ENCODE measurements around the gene SUFU.
"Not testable (repeated sequence)": the region's sequence is repeated elsewhere in the genome, so short reads cannot be mapped to it uniquely, and the experiment has no call there.

The SUFU gene

DNA sequence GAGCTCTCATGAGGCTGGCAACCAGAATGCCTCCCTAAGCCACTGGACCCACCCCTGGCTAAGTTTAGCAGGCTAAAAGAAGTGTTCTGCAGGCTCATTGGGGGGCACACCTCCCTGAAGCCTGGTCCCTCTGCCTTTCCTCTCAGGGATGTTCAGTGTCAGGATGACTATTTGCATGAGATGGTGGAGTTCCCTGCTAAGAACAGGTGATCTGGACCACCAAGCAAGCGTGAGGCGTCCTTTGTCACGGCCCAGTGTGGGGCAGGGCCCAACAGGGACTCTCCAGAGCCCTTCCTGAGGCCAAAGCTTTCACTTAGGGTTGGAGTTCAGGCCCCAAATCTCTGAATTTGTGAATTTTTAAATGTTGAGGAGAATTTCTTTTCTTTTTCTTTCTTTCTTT, 12.0 kb downstream of the SUFU start:
- no peak for DNase-seq

DNA sequence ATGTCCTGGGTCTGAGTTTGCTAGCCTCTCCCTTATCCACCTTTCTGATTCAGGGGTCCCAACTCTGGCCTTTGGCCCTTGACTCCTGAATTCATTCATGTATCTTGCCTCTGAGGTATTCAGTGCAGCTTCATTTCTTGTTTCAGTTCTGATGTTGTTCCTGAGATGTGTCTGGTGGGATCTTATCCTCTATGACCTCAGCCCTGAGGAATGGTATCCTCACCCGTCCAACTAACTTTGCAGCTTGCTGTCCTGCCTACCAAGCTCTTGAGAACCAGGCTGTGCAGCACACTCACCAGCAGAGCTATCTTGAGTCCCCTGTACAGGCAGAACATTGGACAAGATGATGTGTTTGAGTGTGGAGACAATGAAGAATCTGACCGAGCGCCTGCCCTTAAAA, 13.8 kb downstream of the SUFU start:
- no peak for DNase-seq

DNA sequence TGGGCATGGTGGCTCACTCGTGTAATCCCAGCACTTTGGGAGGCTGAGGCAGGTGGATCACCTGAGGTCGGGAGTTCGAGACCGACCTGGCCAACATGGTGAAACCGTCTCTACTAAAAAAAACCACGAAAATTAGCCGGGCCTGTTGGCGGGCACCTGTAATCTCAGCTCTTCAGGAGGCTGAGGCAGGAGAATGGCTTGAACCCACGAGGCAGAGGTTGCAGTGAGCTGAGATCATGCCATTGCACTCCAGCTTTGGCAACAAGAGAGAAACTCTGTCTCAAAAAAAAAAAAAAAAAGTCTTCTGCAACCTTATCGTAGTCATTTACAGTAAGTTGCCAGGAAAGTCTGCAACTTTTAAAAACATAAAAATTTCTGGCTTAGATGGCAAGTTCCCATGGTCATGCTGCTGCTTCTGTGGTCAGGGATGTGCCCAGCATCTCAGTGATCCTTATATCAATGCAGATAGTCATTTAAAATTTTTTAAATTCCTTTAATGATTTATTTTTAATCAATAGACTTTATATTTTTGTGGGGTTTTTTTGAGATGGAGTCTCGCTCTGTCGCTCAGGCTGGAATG, 15.6 kb downstream of the SUFU start:
- DNase-seq, result no peak

DNA sequence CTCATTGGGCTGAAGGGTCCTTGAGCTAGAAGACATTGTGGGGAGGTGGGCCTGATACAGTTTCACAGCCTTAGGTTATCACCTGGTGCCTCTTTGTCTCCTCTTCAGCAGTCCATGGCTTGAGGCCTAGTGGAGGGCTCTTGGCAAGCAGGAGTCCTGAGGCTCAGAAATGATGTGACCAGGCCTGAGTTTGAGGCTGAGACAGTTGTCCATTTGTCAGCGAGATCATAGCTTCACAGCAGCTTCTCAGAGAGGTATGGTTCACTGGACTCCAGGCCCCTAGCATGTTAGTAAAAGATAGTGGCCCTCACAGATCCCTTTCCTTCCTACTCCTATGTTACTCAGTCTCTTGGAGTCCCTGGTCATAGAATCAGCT, 19.1 kb downstream of the SUFU start:
- DNase-seq, result no peak

DNA sequence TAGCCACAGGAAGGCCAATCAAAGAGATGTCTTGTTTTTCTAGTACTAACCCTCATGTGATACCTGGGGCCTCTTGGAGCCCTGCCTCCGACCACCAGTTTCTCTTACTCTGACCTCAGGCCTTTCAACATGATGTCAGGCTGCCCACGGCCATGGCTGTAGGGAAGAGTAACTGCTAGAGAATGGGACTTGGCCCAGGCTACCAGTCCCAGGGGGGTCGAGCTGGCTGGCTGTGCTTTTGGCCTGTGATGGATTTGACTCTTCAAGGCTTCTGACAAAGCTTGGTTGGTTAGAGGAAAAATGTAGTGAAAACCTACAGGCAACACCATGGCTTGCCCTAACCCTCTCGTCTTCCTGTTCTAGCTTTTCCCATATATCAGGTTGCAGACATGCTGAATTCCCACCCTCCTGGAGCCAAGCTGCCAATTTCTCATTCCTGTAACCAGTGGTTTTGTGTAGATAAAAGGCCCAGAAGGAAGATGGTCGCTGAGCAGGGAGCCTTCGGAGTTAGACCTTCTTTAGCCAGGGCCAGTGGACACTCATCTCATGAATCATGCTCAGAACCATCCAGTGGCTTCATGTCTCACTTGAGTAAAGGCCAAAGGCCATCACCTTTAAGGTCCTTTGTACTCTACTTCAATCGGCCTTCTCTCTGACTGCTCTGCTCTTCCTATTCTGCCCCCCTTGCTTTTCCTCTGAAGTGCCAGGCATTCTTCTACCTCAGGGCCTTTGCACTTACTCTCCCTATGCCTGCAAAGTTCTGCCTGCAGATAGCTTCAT, 19.7 kb downstream of the SUFU start:
- no peak for DNase-seq

DNA sequence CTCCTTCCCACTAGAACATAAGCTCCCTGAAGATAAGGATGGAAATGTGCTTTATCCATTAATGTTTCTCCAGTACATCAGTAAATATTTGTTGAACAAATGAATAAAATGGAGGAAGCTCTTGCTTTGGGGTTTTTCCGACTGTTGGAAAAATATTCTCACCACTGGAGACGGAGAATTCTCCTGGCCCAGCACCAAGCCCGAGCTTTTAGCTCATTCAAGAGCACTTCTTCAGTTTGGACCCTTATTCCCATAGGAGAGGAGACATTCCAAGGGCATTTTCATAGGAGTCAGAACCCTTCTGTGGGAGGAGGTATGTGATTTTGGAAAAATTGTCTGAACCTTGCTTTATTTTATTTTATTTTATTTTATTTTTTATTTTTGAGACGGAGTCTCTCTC, 21.0 kb downstream of the SUFU start:
- DNase-seq, result no peak

DNA sequence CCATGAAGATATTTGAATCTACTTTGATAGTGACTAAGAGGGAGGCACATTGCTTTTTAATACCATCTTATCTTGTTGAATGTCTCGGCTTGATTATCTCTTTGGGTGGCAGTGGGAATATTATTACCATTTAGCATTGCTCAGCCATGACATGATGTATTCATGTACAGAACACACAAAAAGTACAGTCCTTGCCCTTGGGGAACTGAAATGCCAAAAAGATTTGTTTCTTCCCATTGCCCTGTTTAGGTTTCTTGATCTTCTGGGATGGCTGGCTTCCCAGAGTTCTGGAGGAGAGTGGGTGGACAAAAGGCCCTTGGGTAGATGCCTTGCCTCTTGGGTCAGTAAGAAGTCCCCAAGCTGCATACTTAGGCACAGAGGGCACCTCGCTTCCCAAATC, 23.8 kb downstream of the SUFU start:
- DNase-seq, result no peak

DNA sequence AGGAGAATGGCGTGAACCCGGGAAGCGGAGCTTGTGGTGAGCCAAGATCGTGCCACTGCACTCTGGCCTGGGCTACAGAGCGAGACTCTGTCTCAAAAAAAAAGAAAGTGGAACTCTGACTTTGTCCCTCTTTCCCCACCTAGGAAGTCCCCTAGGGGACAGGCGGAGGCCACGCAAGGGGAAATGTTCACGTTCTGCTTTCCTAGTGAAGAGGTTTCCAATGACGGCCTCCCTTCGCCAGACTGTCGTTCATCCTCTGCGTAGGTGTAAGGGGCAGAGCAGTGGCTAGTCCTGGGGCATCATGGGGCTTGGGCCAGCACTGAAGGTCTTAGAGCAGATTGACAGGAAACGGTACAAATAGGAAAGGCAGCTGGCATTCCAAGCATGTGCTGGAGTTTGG, 30.6 kb downstream of the SUFU start:
- DNase-seq, result no peak

DNA sequence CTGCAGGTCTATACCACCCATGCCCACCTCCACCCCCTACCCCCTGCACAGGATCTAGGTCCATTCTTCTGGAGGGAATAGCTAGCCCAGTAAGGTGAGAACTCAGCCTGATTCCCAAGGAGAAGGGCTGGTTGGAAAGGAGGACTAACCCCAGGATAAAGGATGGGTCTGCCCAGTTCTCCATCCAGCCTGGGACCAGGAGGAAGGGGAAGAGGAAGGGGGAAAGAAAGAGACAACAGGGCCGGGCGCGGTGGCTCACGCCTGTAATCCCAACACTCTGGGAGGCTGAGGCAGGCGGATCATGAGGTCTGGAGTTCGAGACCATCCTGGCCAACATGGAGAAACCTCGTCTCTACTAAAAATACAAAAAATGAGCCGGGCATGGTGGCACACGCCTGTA, 31.2 kb downstream of the SUFU start:
- DNase-seq, result not testable (repeated sequence)

DNA sequence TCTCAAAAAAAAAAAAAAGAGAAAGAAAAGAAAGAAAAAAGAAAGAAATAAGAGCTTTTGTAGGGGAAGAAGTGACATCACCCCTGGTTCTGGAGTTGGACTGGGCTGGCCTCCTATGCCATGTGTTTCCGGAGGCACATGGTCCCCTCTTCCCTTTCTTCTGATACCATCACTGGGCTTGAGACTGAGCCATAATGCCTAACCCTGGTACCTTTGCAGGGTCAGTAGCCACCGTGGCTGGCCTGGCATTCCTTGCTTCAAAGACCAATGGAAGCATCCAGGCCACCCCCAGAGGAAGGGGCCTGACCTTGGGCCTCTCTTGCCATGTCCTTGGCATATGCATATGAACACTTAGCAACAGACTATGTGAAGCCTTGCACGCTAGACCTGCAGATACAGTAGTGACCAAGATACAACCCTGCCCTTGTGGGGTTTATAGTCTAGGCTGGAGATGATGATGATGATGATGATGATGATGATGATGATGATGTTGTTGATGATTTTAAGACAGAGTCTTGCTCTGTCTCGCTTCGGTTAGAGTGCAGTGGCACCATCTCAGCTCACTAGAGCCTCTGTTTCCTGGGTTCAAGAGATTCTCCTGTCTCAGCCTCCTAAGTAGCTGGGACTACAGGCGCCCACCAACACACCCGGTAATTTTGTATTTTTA, 31.8 kb downstream of the SUFU start:
- DNase-seq, result no peak

DNA sequence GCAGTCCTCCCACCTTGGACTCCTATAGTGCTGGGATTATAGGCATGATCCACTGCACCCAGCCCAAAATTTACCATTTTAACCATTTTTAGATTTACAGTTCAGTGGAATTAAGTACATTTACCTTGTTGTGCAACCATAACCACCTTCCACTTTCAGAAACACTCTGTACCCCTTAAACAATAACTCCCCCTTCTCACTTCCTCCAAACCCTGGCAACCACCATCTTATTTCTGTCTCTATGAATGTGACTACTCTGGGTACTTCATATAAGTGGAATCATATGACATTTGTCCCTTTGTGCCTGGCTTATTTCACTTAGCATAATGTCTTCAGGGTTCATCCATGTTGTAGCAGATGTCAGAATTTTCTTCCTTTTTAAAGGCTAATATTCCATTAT, 33.6 kb downstream of the SUFU start:
- no peak for DNase-seq

DNA sequence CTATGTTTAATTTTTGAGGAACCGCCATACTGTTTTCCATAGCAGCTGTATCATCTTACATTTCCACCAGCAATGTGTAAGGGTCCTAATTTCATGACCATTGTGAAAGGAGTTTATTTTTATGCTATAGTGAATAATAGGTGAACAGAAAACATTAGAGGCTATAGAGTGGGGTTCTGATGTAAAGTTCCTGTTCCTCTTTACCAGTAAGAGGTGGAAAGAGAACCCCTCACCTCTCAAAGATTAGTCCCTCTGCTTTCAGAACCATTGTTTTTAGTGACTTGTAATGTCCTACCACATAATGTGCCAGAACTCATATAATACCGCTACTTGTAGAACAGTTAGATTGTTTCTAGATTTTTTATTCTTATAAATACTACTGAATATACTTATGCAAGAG, 34.2 kb downstream of the SUFU start:
- no peak for DNase-seq

DNA sequence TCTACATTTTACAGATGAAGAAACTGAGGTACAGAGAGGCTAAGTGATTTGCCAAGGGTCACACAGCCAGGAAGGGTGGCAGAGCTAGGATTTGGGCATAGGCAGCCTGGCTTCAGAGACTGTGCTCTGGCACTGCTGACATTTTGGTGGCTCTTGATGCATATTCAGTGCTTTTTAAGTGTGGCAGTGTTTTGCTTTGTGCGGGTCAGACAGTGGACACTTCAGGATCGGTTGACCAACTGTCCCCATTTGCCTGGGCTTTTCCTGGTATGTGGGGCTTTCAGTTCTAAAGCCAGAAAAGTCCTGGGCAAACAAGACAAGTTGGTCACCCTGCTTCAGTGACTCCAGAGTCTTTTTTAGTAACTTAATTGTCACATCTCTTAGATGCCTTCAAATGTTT, 35.0 kb downstream of the SUFU start:
- DNase-seq, result no peak

DNA sequence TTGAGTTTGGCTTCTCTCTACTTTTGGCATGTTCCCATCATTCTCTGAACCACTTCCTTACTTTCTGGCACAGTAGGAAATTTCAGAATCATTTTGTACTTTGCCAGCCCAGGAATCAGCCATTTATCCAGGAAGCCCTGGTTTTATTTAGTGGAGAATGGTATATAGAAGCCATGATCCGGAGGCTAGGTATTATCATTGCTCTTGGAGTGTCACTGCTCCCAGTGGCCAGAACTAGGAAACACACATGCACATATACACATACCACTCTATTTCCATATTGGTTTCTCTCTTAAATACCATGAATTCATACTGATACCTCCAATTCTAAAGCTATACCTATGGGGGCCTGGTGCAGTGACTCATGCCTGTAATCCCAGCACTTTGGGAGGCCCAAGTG, 36.3 kb downstream of the SUFU start:
- DNase-seq, result no peak

DNA sequence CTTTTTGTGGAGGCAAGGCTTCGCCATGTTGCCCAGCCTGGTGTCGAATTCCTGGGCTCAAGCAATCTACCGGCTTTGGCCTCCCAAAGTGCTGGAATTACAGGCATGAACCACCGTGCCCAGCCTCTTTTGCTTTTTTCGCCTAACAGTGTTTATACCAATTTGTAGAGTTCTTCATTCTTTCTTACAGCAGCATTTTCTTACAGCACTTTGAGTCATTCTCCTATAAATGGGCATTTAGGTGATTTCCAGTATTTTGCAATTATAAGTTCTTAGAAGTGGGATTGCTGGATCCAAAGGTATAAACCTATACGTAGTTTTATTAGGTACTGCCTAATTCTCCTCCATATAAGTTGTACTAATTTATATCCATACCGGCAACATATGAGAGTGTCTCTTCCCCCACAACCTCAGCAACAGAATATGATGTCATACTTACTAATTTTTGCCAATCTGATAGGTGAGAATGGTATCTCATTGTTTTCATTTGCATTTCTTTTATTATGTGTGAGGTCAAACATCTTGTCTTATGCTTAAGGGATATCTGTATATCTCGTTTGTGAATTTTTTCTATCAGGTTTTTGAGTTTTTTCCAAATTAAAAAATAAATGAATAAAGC, 39.1 kb downstream of the SUFU start:
- DNase-seq, result no peak

DNA sequence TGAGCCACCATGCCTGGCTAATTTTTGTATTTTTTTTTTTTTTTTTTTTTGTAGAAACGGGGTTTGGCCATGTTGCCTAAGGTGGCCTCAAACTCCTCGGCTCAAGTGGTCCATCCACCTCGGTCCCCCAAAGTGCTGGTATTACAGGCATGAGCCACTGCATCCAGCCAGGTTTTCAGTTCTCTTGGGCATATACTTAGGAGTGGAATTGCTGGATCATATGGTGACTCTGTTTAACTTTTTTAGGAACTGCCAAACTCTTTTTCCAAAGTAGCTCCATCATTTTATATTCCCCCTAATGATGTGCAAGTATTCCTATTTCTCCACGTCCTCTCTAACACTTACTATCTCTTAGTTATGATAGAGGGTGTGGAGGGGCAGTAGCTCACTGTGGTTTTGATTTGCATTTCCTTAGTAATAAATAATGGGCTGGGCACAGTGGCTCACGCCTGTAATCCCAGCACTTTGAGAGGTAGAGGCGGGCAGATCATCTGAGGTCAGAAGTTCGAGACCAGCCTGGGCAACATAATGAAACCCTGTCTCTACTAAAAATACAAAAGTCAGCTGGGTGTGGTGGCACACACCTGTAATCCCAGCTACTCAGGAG, 41.6 kb downstream of the SUFU start:
- DNase-seq, result no peak

DNA sequence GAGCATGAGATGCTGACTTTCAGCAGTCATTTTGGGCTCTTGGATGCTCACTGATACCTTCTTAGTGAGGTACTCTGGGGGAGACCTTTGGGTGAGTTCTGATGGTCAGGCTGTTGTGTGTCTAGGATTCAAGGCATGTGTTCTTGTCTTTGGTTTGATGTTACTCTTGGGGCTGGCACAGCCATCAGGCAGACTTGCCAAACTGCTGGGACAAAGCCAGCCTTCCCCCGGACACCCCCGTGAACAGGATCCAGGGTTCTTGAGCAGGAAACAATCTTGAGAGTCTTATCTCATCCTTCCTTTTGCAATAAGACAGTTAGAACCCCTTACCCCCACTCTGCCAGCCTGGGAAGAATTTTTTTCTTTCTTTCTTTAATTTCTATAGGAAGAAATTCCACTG, 42.2 kb downstream of the SUFU start:
- no peak for DNase-seq

DNA sequence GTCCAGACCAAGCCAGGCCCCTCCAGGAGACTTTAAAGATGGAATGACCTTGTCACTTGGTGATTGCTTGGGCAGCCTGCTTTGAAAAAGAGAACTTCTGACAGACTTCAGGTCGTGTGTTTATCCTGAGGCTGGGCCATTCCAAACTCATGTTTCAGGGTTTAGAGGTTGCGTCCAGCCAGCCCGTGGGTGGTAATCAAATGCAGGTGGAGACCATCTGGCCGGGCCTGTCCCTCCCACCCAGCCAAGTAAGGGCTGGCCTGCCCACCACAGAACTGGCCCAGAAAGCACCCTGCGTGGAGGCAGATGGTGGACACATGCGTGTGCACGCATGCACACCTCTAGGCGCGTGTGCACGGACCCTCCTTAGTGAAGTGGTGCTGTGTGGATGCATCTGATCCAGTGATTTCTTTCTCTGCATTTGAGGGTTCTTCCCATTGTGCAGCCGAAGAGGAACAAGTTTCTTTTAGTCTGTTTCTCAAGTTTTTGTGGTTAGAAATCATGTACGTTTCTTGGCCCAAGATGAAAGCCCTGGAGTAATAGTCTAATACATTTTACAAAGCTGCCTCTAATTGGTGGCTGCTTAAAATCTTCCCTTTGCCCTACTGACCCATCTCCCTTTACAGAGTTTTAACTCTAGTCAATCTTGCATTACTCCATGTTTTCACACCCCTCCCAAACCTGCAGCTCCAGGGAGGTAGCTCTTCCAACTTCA, 43.0 kb downstream of the SUFU start:
- no peak for DNase-seq

DNA sequence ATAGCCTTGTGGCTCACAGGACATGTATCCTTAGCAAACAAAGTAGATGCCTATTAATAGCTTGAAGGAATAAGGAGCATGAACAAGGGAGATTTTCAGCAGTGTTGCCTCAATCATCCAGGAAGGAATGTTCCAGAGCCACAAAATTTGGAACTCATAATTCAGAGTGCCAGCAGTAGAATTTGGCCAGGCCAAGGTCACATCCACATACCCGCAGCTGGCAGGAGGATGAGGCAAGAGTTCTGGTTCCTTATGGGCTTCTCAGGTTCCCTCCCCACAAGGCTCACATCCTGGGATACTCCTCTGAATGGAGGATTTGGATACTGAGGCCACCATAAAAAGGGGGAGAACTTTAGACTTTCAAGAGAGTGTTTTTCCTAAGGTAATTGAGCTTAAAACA, 45.8 kb downstream of the SUFU start:
- DNase-seq, result no peak

DNA sequence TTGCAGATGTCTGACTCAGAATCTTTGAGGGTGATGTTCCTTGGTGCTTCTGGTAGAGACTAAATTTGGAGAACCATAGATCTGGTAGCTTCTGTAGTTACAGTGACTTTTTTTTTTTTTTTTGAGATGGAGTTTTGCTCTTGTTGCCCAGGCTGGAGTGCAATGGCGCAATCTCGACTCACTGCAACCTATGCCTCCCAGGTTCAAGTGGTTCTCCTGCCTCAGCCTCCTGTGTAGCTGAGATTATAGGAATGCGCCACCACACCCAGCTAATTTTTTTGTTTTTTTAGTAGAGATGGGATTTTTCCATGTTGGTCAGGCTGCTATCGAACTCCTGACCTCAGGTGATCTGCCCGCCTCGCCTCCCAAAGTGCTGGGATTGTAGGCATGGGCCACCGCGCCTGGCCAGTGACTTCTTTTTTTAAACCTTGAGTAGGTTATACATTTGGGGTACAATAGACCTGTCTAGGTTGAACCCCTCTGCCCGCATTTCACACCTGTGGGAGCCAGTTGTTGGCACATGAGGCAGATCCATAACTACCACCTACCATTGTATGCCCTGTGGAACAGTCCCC, 47.0 kb downstream of the SUFU start:
- no peak for DNase-seq

DNA sequence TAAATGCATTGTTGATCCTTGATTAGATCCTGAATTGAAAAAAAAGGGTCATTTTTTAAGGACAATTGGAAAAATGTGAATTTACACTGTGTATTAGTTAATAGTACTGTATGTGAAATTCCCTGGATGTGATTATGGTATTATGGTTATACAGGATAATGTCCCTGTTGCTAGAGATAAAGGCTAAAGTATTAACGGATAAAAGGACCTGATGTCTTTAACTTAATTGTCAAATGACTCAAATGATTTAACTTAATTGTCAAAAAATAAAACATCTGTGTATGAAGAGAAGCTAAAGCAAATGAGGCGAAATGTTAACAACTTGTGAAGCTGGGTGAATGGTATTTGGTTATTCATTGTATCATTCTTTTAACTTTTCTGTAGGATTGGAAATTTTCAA, 48.8 kb downstream of the SUFU start:
- DNase-seq, result no peak

DNA sequence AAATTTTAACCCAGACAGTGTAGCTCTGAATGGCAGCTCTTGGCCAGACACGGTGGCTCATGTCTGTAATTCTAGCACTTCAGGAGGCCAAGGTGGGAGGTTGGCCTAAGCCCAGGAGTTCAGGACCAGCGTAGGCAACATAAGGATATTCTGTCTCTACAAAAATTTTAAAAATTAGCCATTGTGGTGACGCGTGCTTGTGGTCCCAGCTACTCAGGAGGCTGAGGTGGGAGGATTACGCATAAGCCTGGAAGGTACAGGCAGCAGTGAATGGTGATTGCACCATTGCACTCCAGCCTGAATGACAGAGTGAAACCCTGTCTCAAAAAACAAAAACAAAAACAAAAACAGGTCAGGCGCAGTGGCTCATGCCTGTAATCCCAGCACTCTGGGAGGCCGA, 50.0 kb downstream of the SUFU start:
- no peak for DNase-seq

DNA sequence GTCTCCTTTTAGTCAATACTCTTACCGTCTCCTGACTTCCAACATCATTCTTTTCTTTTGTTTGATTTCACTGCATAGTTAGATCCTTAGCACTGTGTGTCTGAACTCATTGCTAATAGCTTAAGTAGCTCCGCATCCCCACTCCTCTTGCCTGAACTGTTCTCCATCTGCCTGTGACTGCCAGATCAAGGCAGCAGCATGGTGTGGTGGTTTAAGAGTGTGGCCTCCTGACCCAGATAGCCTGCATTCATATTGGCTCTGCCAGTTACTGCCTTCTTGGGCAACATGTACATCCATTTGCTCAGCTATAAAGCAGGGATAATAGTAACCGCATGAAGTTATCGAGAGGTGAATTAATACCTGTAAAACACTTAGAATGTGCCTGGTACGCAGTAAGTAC, 50.8 kb downstream of the SUFU start:
- no peak for DNase-seq
